ENCODE data around the gene DLGAP1.

GRCh38 chr18:3608488-3608887 lies 846.6 kb downstream of the DLGAP1 start:
- no peak for TF ChIP-seq CTCF (IDR thresholded peaks at IDR 0.05)
- no peak for TF ChIP-seq EZH2 (IDR thresholded peaks at IDR 0.05)
- no peak for TF ChIP-seq EZH2phosphoT487 (IDR thresholded peaks at IDR 0.05)
